T-helper 2 cell treated with Interferon-gamma antibody and Interleukin-4, amounts not matched to agents 100 ng/mL and 5 ng/mL, for 36 hours (primary cell): ENCODE data around the gene TIMM44. TPM values are rescaled to one million over a fixed set of nuclear protein-coding genes. Genes with fewer than 3 reads are reported as not detected.
"Not testable (repeated sequence)": the region's sequence is repeated elsewhere in the genome, so short reads cannot be mapped to it uniquely, and the experiment has no call there.

Source experiments
- intact Hi-C: fragments of 100-400 bp; cut with micrococcal nuclease; formaldehyde crosslinking; loops from one replicate; pipeline ENCODE4 v1.15.1; 2023
- total RNA-seq: library from RNA; stranded (reverse); gene quantifications from 2 replicates; pipeline ENCODE4 v1.2.3, GENCODE V29; 2022

Gene TIMM44
- total RNA-seq, 1 donor from 2014 or later, result 60.6 TPM

DNA sequence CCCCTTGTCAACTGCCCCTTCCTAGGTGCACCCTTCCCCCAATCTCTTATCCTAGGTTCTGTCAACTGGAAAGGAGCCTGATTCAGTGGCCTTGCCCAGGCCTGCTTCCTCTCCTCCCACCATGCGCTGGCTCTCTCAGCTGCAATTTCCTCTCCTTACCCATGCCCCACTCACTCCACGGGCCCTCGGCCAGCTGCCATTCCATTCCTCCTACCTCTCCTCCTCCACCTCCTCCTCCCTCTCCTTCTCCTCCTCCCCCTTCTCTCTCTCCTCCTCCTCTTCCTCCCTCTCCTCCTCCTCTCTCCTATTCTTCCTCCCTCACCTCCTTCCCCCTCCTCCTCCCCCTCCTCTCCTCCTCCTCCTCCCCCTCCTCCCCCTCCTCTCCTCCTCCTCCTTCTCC is 9.6 kb upstream of the TIMM44 start:
- intact Hi-C loops, result no loop called here

DNA sequence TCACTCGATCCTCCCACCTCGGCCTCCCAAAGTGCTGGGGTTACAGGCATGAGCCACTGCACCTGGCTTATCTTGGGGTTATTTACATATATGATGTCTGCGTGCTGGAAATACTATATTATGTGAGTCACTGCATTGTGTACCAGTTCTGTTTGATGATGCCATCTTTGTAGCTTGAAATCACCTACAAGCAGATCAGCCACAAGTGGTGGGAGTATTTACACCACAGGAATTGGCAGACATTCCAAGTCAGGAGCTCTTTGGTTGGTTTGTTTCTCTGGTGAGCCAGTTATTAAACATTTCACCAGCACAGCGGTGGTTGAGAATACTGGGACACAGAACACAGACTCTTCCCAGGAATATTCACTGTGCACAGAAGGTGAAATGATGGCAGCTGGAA is 4.5 kb upstream of the TIMM44 start:
- intact Hi-C loops, result no loop called here

DNA sequence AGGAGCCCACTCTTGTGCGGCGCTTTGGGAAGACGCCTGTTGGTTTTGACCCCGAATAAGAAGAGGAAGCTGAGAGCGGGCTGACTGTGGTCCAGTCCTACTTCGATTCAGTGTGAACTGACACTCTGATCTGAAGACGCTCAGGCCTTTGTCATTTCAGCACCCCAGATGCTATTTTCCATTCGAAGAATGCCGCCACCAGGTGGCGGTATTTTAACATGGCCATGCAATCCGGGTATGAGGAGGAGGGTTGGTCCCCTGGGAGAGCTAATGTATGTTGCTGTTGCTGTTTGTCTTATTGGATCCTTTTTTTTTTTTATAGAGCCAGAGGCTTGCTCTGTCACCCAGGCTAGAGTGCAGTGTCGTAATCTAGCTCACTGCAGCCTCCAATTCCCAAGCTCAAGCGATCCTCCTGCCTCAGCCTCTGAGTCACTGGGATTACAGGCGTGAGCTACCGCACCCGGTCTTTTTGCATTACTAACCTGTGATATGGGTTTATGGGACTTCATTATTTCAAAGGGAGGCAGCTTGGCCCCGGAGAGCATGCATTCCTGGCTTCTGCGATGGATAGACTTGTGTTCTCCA is 803 bp upstream of the TIMM44 start:
- intact Hi-C loops, result loop anchor here (1.0 kb wide), 2 partner anchors 58 to 309 kb away; no protein-coding TSS in a partner anchor

DNA sequence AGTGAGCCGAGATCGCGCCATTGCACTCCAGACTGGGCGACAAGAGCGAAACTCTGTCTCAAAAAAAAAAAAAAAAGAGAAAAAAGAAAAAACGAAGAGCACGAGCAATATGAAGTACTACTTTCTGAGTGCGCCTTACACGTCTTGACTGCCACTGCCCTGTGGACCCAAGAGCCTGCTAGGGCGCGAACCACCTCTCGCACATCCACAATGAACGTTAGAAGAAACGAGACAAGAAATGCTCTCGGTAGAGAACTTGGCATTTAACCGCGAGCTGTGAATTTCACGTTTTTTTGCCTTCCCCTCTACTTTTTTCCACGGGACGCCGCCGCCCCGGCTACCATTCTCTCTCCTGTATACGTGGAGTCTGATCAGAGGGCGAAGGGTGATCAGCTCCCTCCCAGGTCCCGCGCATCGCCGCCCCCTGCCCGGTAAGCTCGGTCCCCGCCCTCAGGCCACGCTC is 454 bp downstream of the TIMM44 start:
- intact Hi-C loops, result loop anchor here (1.0 to 2.0 kb wide), 5 partner anchors 23 to 448 kb away; partner anchors contain the start of genes MAP2K7, NDUFA7, RAB11B and RPS28

DNA sequence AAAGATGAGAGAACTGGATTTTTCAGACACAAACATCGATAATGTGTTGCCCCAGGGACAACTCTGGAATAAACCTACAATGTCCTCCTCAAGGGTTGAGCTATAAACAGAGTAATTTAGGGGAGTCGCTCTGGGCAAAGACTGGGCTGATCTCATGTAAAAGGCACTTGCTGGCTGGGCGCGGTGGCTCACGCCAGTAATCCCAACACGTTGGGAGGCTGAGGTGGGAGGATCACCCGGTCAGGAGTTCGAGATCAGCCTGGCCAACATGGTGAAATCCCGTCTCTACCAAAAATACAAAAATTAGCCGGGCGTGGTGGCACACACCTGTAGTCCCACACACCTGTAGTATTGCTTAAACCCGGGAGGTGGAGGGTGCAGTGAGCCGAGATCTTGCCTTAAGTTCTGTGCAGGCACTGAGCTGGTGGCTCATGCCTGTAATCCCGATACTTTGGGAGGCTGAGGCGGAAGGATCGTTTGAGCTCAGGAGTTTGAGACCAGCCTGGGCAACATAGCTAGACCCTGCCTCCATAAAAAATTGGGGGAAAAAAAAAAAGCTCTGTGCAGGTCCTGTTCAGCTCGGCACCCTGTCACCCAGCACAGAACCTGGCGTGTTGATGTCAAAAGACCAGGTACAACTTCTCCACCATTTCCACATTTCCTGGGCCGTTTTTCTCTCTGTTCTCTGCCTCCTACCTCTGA is 1.4 kb downstream of the TIMM44 start:
- intact Hi-C loops, result loop anchor here (2.0 kb wide), 2 partner anchors 379 to 449 kb away; partner anchors contain the start of genes NDUFA7, RAB11B and RPS28

DNA sequence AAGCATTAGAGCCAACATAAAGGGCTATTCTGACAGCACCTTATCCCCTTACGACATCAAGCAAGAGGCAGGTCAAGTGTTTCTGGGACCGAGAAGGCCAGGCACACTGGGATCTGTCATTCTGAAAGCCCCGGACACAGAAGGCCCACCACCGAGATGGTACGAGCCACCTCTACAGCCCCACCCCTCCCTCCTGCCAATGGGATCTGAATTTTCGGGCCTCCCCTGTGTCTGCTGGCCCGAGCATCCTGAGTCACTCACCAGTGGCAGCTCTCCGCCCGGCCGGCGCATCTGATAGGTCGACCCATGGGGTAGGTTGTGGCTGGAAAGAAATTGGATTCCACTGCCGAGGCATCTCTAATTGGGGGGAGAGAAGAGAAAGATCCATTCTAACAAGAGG is 2.6 kb downstream of the TIMM44 start:
- intact Hi-C loops, result no loop called here

DNA sequence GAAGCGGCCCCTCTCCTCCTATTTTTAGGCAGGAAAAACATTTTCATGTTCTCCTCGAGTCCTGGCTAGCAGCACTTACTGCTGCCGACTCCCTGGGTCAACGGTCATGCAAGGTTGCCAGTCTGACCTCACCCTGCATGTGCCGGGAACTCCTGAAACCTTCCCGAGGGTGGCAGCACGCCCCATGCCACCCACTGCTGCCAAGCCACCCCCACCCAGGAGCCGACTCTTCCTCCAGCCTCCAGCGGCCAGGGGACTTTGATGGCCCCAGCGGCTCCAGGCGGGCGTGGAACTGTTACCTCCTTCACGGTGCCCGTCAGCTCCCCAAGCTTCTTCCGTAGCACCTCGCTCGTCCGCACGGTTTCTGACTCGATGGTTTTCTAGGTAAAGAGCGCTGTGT is 8.7 kb downstream of the TIMM44 start:
- intact Hi-C loops, result no loop called here

DNA sequence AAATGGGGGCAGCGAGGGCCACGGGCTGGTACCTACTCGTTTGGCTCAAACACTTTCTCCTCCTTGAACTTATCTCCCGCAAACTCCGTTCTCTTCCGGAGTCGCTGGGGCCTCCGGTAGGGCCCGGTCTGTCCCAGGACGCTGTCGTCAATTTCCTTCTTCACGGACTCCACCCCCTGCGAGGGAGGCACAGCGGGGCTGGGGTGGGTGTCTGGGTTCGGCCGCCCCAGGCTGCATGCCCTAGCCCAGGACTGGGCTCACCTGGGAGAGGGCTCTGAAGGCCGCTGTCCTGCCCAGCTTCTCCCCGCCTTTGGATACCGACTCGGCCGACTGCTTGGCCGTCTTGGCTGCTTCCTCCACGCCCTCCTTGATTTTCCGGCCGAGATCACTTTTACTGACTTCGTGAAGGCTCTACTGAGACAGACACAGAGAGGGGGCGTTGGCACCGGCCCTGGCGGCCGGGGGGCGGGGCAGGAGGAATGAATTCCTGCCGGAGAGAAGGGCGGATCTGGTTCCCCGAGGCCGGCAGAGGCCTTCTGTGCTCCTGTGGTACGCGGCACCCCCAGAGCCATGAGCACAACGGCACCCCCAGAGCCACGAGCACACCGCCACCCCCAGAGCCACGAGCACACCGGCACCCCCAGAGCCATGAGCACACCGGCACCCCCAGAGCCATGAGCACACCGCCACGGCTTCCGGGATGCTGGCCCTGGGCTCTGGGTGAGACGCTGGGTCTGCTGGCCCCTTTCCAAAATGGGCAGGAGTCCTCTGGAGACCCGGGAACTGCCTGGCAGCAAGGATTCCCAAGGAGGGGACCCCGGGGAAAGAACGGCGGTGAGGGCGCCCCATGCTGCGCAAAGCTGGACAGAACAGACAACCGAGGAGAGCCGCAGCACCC is 9.4 kb downstream of the TIMM44 start:
- intact Hi-C loops, result no loop called here

DNA sequence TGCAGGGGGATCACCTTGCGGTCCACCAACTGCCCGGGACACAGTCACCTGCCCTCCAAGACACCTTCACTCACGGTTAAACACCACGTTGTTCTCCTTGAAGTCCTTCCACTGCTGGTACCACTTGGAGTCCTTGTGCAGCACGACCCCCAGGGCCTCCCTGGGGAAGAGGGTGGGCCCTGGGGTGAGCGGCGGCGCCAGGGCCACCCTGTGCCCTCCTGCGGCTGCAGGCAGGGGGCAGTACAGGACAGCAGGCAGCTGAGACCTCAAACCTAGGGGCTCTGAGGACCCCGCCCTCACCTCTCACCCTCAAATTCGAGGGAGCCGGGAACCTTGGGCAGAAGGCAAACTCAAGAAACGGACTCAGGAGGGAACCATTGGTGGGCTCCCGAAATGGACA is 10.1 kb downstream of the TIMM44 start:
- intact Hi-C loops, result no loop called here

DNA sequence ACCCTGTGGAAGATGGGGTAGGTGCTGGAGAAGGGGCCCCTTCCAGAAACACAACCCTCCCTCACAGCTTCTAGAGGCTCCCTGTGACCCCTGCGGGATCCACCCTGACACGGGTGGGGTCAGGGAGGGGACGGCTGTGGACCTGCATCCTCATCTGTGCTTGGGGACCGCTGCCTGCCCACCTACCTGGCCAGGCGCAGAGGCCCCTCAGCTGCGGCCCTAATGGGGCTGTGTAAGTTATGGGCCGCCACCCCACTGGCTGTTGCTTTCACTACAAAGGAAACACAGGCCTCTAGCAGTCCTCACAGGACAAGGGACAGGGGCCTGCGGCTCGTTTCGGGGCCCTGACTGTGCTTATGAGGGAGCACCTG is 10.6 kb downstream of the TIMM44 start:
- intact Hi-C loops, result no loop called here

DNA sequence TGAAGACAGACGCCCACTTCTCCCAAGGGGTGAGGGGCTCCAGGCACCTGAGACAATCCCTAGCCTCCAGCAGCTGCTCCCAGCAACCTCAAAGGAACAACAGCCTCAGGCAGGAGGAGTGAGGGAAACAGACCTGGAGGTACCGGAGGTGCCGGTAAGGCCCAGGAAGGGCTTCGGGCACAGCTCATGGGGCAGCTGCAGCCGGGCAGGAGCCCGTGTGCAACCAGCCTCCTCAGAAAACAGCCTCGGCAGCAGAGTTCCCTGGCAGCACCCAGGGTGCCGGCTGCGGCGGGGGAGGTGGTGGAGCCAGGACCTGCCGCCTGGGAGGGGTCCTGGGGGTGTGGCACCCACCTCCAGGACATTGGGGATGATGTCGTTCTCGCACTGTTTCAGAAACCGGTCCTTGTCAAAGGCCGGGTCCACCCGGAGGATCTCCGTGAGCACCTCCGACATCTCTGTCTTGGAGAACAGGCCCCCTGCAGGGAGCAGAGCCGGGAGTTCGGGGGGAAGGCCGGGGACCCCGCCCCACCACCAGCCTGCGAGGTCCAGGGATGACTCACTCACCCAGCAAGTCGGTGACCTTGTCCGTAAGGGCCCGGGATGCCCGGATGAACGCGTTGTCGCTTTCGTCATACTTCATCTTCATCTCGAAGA is 11.1 kb downstream of the TIMM44 start:
- intact Hi-C loops, result no loop called here

DNA sequence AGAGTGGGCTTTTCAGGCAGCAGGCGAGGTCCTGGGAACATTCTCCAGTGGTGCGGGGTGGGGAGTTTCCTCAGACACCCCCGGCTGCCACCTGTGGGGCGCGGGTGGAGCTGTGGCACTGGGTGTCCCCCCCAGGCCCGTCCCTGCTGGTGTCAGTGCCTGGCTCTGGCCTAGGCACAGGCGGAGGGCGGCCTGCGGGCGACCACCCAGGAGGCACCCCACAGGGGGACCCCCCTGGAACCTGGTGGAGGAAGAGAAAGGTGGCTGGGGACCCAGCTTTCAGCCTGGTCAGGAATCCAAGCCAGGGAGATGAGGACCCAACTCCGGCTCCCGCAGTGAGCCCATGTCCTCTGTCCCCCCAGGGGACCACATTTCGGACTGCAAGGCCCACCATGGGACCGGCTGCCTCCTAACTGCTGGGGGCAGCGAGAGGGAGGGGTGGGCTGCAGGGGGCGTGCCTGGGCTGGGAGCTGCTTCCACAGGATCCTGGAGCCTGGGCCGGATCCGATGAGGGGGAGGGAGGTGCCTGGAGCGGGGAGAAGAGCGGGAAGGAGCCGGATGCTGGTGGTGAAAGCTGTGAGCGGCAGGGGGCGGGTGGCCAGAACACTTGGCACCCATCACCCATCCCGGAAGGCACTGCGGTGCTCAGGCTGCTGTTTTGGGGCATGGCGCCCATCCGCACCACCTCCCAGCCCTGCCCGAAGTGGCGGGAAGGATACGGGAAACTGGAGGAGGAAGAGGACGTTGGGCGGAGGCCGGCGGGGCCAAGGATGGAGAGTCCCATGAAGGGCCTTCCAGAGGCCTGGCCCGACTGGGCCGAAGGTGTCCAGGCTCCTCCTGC is 12.0 kb downstream of the TIMM44 start:
- intact Hi-C loops, result no loop called here

DNA sequence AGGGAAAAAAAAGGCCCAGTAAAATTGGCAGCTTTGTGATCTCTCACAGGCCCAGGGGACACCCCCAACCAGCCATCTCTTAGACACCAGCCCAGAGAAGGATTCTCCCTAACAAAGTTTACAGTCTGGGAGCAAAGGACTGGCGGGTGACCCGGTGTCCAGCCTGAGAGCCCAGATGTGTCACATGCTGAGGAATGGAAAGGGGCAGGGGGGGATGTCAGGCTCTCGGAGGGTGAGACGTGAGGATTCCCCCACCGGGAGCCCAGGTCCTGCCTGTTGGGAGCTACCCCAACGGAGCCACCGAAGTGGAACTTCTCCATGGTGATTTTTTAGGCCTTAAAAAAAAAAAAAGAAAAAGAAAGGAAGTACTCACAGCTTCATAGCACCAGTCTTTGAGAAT is 12.7 kb downstream of the TIMM44 start:
- intact Hi-C loops, result no loop called here

DNA sequence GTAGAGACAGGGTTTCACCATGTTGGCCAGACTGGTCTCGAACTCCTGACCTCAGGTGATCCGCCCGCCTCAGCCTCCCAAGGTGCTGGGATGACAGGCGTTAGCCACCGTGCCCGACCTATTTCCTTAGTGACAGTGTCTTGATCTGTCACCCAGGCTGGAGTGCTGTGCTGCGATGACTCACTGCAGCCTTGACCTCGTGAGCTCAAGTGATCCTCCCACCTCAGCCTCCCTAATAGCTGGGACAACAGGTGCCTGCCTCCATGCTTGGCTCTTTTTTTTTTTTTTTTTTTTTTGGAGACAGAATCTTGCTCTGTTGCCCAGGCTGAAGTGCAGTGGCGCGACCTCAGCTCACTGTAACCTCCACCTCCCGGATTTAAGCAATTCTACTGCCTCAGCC is 13.4 kb downstream of the TIMM44 start:
- intact Hi-C loops, result not testable (repeated sequence)

DNA sequence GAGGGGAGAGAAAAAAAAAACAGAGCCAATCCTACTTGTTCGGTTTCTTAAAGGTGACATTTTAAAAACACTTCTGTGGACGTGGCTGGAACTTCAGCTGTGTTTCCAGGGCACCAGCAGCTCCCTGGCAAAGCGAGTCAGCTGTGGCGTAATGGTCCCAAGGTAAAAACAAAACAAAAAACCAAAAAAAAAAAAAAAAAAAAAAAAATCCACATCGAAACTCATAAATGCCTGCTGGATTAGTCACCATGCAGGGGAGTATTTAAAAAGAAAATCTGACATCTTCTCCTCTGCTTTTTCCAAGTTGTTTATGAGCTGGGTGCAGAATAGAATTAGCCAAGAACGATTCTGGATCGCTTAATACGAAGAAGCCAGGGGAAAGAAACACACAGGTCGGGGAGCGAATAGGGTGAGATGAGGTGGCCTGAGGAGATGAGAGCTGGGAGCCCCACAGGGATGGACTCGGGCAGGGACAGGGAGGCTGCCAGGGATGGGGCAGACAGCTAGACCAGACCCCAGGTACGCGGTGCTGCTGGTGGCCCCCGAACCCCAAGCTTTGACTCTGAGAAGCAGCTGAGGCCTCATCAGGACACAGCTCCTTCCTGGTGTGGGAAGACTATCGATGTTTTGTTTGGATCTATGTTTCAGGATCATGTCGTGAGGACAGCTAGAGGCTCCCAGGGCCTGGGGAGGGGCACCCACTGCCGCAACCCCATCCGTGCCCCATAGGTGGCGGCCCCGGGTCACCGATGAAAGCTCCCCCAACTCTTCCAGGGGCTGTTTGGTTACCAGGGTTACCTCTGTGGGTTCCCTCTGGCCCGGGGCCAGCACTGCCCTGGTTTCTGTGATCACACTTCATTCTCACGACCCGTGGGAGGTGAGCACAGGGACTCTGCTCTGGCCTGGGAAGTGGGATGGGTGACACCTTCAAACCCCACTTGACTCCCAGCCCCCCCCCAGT is 14.4 kb downstream of the TIMM44 start:
- intact Hi-C loops, result loop anchor here (5.0 to 10.0 kb wide), 3 partner anchors 73 to 1866 kb away; partner anchors contain the start of gene RAB11B

DNA sequence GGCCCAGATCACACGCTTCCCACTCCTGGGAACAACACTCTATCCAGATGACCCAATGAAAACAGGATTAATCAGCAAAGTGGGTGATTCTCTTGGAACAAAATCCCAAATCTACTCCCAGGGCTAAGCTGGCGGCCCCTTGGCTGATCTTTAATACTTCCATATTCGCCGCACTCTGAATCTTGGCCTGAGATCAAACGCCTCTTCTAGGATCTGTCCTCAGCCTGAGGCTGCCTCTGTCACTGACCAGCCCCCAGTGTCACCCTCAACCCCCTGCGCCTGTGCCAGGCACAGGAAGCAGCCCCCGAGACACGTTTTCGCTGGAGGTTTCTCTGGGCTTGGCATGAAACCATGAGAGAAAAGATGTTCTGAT is 15.1 kb downstream of the TIMM44 start:
- intact Hi-C loops, result loop anchor here (5.0 to 10.0 kb wide), 3 partner anchors 74 to 1866 kb away; partner anchors contain the start of gene RAB11B

DNA sequence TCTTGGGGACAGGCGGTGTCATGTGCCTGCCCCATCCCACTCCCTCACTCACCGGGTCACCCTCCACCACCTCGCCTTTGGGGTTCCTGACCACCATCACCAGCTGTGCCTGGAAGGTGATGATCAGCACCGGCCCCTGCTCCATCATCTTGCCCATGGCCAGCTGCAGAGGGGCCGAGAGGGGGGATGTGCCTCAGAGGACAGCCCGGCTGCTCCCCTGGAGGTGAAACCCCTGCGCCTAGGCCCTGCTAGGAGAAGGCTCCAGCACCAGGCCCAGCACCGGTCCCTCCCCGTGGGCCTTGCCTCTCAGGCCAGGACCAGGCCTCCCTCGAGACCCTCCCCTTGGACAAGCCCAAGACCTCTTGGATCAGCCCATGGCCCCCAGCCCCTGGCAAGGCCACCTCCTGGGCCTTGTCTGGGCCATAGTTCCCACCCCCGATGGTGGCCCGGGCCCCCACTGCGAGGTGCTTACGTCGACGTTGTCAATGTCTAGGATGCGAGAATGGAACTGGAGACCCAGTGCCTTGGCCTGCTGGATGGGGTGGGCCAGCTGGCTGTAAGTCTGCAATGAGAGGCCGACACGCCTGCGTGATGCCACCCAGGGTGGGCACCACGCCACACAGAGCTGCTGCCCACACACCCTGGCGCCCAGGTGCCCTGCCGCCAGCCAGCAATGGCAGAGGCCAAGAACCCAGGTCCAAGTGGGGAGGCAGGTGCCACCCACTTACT is 15.7 kb downstream of the TIMM44 start:
- intact Hi-C loops, result loop anchor here (5.0 to 10.0 kb wide), 3 partner anchors 75 to 1867 kb away; partner anchors contain the start of gene RAB11B
